B cell (primary cell): Measurements from ENCODE around the gene DAZAP1. TPM values are rescaled to one million over a fixed set of nuclear protein-coding genes. Genes with fewer than 3 reads are reported as not detected.

Source experiments
- polyA plus RNA-seq: library from polyadenylated mRNA; depleted of rRNA; stranded (reverse); fragments of >200 nt; gene quantifications from 2 replicates; pipeline ENCODE4 v1.2.3, GENCODE V29; 2012
- total RNA-seq, 2 donors: library from RNA; stranded (reverse); fragments of 120-200 nt in 1 of 2; gene quantifications; 1 replicate in 1 of 2; 2 replicates in 1 of 2; pipeline versions ENCODE4 v1.2.3 to v1.2.4, GENCODE V29; 2013 to 2022

Gene DAZAP1
- total and polyA plus RNA-seq, 2 donors (not counting 1 experiment from before 2014, with no cell fraction given), result 54.8 to 125 TPM

Other genes with a start within 250 kb of the DAZAP1 start
- 83.3 and 85.9 TPM in 2 replicates for gene SBNO2, start 233.3 kb upstream of the DAZAP1 start, total RNA-seq
- 42.8 and 47.3 TPM in 2 replicates for gene SBNO2, start 233.3 kb upstream of the DAZAP1 start, polyA plus RNA-seq
- gene STK11, start 201.8 kb upstream of the DAZAP1 start, total RNA-seq, result 89.9 and 91.8 TPM in 2 replicates
- 82.9 and 87.9 TPM in 2 replicates for gene STK11, start 201.8 kb upstream of the DAZAP1 start, polyA plus RNA-seq
- gene CBARP, start 169.6 kb upstream of the DAZAP1 start, total RNA-seq, result 0.12 TPM in 1 of 2 replicates, not detected in the other
- not detected in 2 replicates for gene CBARP, start 169.6 kb upstream of the DAZAP1 start, polyA plus RNA-seq
- 131 and 150 TPM in 2 replicates for gene ATP5F1D, start 165.8 kb upstream of the DAZAP1 start, total RNA-seq
- gene ATP5F1D, start 165.8 kb upstream of the DAZAP1 start, polyA plus RNA-seq, result 145 and 166 TPM in 2 replicates
- gene MIDN, start 159.0 kb upstream of the DAZAP1 start, total RNA-seq, result 97.8 and 98.5 TPM in 2 replicates
- gene MIDN, start 159.0 kb upstream of the DAZAP1 start, polyA plus RNA-seq, result 120 and 156 TPM in 2 replicates
- gene CIRBP, start 138.3 kb upstream of the DAZAP1 start, total RNA-seq, result 643 and 648 TPM in 2 replicates
- 1,164 and 1,418 TPM in 2 replicates for gene CIRBP, start 138.3 kb upstream of the DAZAP1 start, polyA plus RNA-seq
- 34.5 and 41.1 TPM in 2 replicates for gene FAM174C, start 132.1 kb upstream of the DAZAP1 start, total RNA-seq
- gene FAM174C, start 132.1 kb upstream of the DAZAP1 start, polyA plus RNA-seq, result 45.1 and 70.6 TPM in 2 replicates
- not detected in 2 replicates for gene EFNA2, start 121.7 kb upstream of the DAZAP1 start, total RNA-seq
- not detected in 2 replicates for gene EFNA2, start 121.7 kb upstream of the DAZAP1 start, polyA plus RNA-seq
- 58.8 and 59.0 TPM in 2 replicates for gene NDUFS7, start 23.7 kb upstream of the DAZAP1 start, total RNA-seq
- 84.5 and 141 TPM in 2 replicates for gene NDUFS7, start 23.7 kb upstream of the DAZAP1 start, polyA plus RNA-seq
- gene GAMT, start 6.0 kb upstream of the DAZAP1 start, total RNA-seq, result 8.8 and 9.0 TPM in 2 replicates
- 11.4 and 12.1 TPM in 2 replicates for gene GAMT, start 6.0 kb upstream of the DAZAP1 start, polyA plus RNA-seq
- 1,488 and 1,520 TPM in 2 replicates for gene RPS15, start 30.8 kb downstream of the DAZAP1 start, total RNA-seq
- 6,007 and 10,599 TPM in 2 replicates for gene RPS15, start 30.8 kb downstream of the DAZAP1 start, polyA plus RNA-seq
- 0.12 and 0.15 TPM in 2 replicates for gene APC2, start 42.5 kb downstream of the DAZAP1 start, total RNA-seq
- gene APC2, start 42.5 kb downstream of the DAZAP1 start, polyA plus RNA-seq, result 0.07 and 0.16 TPM in 2 replicates
- 68.1 and 68.3 TPM in 2 replicates for gene C19orf25, start 71.6 kb downstream of the DAZAP1 start, total RNA-seq
- 25.9 and 34.2 TPM in 2 replicates for gene C19orf25, start 71.6 kb downstream of the DAZAP1 start, polyA plus RNA-seq
- gene PCSK4, start 82.8 kb downstream of the DAZAP1 start, total RNA-seq, result 1.3 and 1.7 TPM in 2 replicates
- gene PCSK4, start 82.8 kb downstream of the DAZAP1 start, polyA plus RNA-seq, result 1.1 and 1.9 TPM in 2 replicates
- 0.66 and 1.1 TPM in 2 replicates for gene REEP6, start 83.6 kb downstream of the DAZAP1 start, total RNA-seq
- 0.46 and 0.64 TPM in 2 replicates for gene REEP6, start 83.6 kb downstream of the DAZAP1 start, polyA plus RNA-seq
- not detected in 2 replicates for gene ADAMTSL5, start 105.4 kb downstream of the DAZAP1 start, total RNA-seq
- gene ADAMTSL5, start 105.4 kb downstream of the DAZAP1 start, polyA plus RNA-seq, result 0.09 and 0.56 TPM in 2 replicates
- not detected in 2 replicates for gene PLK5, start 116.5 kb downstream of the DAZAP1 start, total RNA-seq
- not detected in 2 replicates for gene PLK5, start 116.5 kb downstream of the DAZAP1 start, polyA plus RNA-seq
- 3.0 and 4.2 TPM in 2 replicates for gene MEX3D, start 160.7 kb downstream of the DAZAP1 start, total RNA-seq
- 0.69 and 0.73 TPM in 2 replicates for gene MEX3D, start 160.7 kb downstream of the DAZAP1 start, polyA plus RNA-seq
- 84.6 and 87.6 TPM in 2 replicates for gene MBD3, start 185.3 kb downstream of the DAZAP1 start, total RNA-seq
- gene MBD3, start 185.3 kb downstream of the DAZAP1 start, polyA plus RNA-seq, result 48.1 and 60.7 TPM in 2 replicates
- gene UQCR11, start 197.9 kb downstream of the DAZAP1 start, total RNA-seq, result 66.8 and 73.7 TPM in 2 replicates
- 41.2 and 59.5 TPM in 2 replicates for gene UQCR11, start 197.9 kb downstream of the DAZAP1 start, polyA plus RNA-seq
- 263 and 278 TPM in 2 replicates for gene TCF3, start 245.0 kb downstream of the DAZAP1 start, total RNA-seq
- gene TCF3, start 245.0 kb downstream of the DAZAP1 start, polyA plus RNA-seq, result 574 and 588 TPM in 2 replicates